Naive thymus-derived CD8-positive, alpha-beta T cell (primary cell): ENCODE measurements around the gene PAPPA2. TPM values are rescaled to one million over a fixed set of nuclear protein-coding genes. Genes with fewer than 3 reads are reported as not detected.

Experiments used
- ATAC-seq, 2 donors: fragments of 150-1000 bp; cut with Tn5 transposase in 1 of 2; sonication (Bioruptor Pico), chemical (Tn5 transposase) in 1 of 2; 1 replicate in 1 of 2; 2 replicates in 1 of 2; pipeline ENCODE4 v1.10.0; 2021; ENCODE audit warnings: mild to moderate bottlenecking in 2 of 2, moderate library complexity in 2 of 2
- POLR2A ChIA-PET: fragments of 350-600 bp; sonication (Branson Sonifier 250); formaldehyde crosslinking; loops from one replicate; lab custom pipeline; 2021; ENCODE audit warnings: antibody characterized with exemption; lab: Charles Lee
- DNase-seq, 10 donors: peaks; one replicate each; pipeline versions ENCODE4 v3.0.0 to v3.0.0-alpha.2; 2020 to 2022
- H3K27ac Mint-ChIP-seq, 10 donors: one replicate each; pipeline ENCODE4 v1.8.0; 2020 to 2022; ENCODE audit warnings: mild to moderate bottlenecking in 10 of 10, mixed read lengths in 10 of 10, moderate library complexity in 4 of 10, inconsistent platforms in 1 of 10
- H3K27me3 Mint-ChIP-seq, 5 donors: one replicate each; pipeline ENCODE4 v1.8.0; 2021 to 2022; ENCODE audit warnings: mixed read lengths in 5 of 5
- H3K36me3 Mint-ChIP-seq, 3 donors: one replicate each; pipeline ENCODE4 v1.8.0; 2020 to 2022; ENCODE audit warnings: mixed read lengths in 3 of 3, mild to moderate bottlenecking in 2 of 3, inconsistent platforms in 1 of 3
- H3K4me1 Mint-ChIP-seq, 4 donors: one replicate each; pipeline ENCODE4 v1.8.0; 2021 to 2022; ENCODE audit warnings: mixed read lengths in 4 of 4
- H3K4me3 Mint-ChIP-seq, 10 donors: one replicate each; pipeline ENCODE4 v1.8.0; 2020 to 2022; ENCODE audit warnings: mild to moderate bottlenecking in 10 of 10, mixed read lengths in 10 of 10, moderate library complexity in 6 of 10, inconsistent platforms in 1 of 10
- H3K9me3 Mint-ChIP-seq, 9 donors: one replicate each; pipeline ENCODE4 v1.8.0; 2020 to 2022; ENCODE audit warnings: mixed read lengths in 9 of 9, mild to moderate bottlenecking in 3 of 9, inconsistent platforms in 1 of 9, moderate library complexity in 1 of 9
- polyA plus RNA-seq, 3 donors: library from polyadenylated mRNA; unstranded; fragments of 300-500 nt; fragmentation: Illumina TruSeq; gene quantifications; one replicate each; pipeline ENCODE4 v1.2.3, GENCODE V29; 2021
- total RNA-seq, 8 experiments: library from RNA in 2 of 8; stranded (reverse) in 2 of 8; gene quantifications; one replicate each; pipeline ENCODE4 v1.2.3 and lab custom pipeline; 2021 to 2026

PAPPA2 gene
- total and polyA plus RNA-seq, 5 experiments from 2014 or later: 0.05 to 0.47 TPM; not detected in 3

DNA sequence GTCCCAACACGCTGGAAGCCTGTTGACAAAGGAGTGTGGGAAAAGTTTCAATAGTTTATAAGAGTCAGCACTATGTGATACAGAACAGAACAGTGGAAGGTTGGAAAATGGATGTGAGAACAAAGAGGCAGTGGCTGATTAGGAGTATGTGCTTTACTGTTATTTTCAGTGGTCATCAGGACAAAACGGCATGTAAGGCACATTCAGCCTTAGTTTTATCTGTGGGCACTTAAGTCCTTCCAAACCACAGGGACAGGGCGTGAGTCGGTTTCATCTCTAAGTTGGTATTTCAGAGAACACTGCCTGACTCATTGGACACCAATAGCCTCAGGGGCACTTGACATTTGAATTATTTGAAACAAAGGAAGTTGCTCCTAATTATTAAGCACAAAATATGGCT, 394.7 kb downstream of the PAPPA2 start:
- no peak overlapping the region for H3K27ac Mint-ChIP-seq
- no peak for DNase-seq
- H3K27me3 Mint-ChIP-seq: peaks cover 2 to 18% (median 8%) of the 10 kb centered on the region in 5 donors
- peaks cover 0 to 10% (median 2%) of the 10 kb centered on the region in 9 donors for H3K9me3 Mint-ChIP-seq
- POLR2A ChIA-PET: no interaction called here
- no peak overlapping the region for H3K4me3 Mint-ChIP-seq
- no peak for ATAC-seq
- peaks cover 0 to 3% (median 0%) of the 10 kb centered on the region in 4 donors for H3K4me1 Mint-ChIP-seq
- H3K36me3 Mint-ChIP-seq: no peaks in the 10 kb centered on the region

DNA sequence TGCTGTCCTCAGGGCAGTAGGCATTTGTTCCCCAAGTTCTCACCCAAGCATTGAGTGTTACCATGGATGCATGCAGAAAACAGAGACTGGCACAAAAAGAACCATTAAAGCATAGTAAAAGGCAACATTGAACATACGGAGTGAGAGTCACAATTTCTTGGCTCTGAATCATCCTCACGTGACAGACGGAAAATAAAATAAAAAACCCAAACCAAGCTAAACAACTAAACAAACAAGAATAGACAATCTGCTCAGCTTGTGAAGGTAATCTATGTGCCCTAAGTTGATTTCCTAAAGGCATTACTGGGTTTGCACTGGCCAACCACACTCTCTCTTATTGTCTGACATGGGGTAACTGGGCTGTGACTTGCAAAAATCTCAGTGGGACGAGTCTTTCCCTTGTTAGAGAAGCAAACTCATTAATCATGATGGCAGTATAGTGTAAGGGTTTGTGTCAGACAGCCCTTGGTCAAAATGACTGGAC, 395.5 kb downstream of the PAPPA2 start:
- H3K4me3 Mint-ChIP-seq: no peak overlapping the region
- POLR2A ChIA-PET: no interaction called here
- H3K9me3 Mint-ChIP-seq: peaks cover 0 to 10% (median 2%) of the 10 kb centered on the region in 9 donors
- H3K27me3 Mint-ChIP-seq: peaks cover 2 to 16% (median 8%) of the 10 kb centered on the region in 5 donors
- no peaks in the 10 kb centered on the region for H3K36me3 Mint-ChIP-seq
- H3K27ac Mint-ChIP-seq: no peak overlapping the region
- H3K4me1 Mint-ChIP-seq: peaks cover 0 to 3% (median 0%) of the 10 kb centered on the region in 4 donors
- ATAC-seq (no peak), DNase-seq (no peak)

DNA sequence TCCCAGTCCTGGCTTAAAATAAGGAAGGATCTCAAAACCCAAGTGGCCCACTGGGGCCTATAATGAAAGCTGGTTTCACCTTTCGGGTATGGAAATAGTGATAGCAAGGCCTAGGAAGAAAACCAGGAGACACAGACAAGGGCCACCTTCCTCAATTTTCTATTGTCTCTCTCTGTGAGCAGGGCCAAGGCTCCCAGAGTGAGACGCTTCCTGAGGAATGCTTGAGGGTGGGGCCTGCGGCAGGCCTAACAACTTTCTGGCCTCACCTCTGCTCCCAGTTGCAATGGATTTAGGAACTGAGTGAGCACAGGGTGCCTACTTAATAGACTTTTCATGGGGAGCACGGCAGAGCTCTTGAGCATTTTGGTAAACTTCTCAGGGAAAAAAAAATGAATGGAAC, 400.6 kb downstream of the PAPPA2 start:
- Mint-ChIP-seq H3K9me3 (peaks cover 0 to 20% (median 4%) of the 10 kb centered on the region in 9 donors), H3K27ac (no peak overlapping the region), H3K36me3 (no peaks in the 10 kb centered on the region), H3K27me3 (peaks cover 0 to 16% (median 2%) of the 10 kb centered on the region in 5 donors), H3K4me3 (no peak overlapping the region), H3K4me1 (no peaks in the 10 kb centered on the region)
- DNase-seq (no peak), ATAC-seq (no peak)
- POLR2A ChIA-PET: no interaction called here

DNA sequence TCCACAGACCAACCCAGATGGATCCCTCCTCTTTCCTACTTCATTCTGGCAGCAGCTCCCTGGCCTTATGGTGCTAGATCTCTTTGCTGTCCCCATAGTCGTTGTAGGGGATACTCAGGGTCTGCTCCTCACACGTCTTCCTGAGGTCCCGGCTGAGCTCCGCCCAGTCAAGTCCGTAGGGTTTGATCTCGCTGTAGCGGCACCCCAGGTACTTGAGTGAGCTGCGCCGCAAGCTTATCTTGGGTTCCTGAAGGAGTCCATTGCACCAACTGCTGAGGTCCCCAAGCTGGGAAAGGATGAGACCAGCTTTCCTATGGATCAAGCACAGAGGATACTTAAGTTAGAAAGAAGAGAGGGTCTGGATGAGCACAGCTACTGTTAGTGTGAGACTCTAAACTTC, 401.2 kb downstream of the PAPPA2 start:
- POLR2A ChIA-PET: no interaction called here

DNA sequence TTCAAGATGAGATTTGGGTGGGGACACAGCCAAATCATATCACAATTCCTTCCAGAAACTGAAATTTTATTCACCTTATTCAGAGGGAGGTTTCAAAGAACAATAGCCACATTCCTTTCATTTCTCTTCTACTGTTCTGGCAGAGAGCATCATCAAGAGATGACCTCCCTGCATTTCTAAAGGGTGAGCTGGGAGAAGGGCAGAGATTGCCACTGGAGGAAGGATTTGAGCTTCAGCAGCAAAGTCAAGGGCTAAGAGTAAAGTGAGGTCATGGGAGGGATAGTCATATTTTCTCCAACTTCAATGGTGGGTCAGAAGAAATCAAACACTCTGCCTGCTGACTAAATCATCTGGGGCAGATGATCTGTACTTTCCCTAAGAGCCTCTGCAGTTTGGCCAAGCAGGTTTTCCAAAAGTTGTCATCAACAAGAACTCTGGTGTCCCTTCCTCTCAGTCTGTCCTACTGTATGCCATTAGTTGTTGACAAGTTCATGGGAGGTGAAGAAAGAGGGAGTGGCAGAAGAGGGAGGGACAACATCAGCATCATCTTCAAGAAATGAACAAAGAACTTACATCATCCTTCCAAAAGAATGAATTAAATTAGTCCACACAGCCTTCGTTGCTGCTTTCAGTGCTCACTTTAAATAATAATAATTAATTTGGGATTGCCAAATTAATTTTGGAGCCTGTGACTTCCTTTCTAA, 403.2 kb downstream of the PAPPA2 start:
- POLR2A ChIA-PET: no interaction called here
- Mint-ChIP-seq H3K4me3 (no peak overlapping the region), H3K27ac (no peak overlapping the region), H3K9me3 (peaks cover 0 to 18% (median 4%) of the 10 kb centered on the region in 9 donors), H3K27me3 (peaks cover 0 to 21% (median under 1%) of the 10 kb centered on the region in 5 donors), H3K36me3 (no peaks in the 10 kb centered on the region), H3K4me1 (no peaks in the 10 kb centered on the region)
- no peak for DNase-seq
- no peak for ATAC-seq

More for the DNA sequence above, 401.2 kb downstream of the PAPPA2 start:
- ATAC-seq: no peak
- no peak overlapping the region for H3K27ac Mint-ChIP-seq
- peaks cover 0 to 20% (median 3%) of the 10 kb centered on the region in 9 donors for H3K9me3 Mint-ChIP-seq
- H3K4me1 Mint-ChIP-seq: no peaks in the 10 kb centered on the region
- DNase-seq: no peak
- H3K27me3 Mint-ChIP-seq: peaks cover 0 to 16% (median 2%) of the 10 kb centered on the region in 5 donors
- H3K4me3 Mint-ChIP-seq: no peak overlapping the region
- H3K36me3 Mint-ChIP-seq: no peaks in the 10 kb centered on the region

DNA sequence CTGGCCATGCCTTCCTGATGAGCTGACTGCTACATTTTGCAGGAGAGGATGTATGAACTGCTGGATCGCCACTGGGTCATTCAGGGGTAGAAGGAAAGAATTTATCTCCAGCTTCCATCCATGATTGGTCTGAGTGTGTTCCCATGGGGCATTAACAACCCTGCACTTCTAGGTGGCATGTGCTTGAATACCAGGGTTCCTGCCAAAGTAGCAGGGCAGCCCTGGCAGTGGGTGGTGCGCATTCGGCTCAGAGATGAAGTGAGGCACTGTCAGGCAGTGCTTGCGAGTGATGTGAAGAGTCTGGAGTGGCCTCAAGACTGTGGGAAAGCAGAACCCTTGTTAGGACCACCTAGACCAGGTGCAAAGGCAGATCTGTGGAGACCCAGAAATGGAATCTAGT, 406.6 kb downstream of the PAPPA2 start:
- Mint-ChIP-seq H3K9me3 (peaks cover 0 to 10% (median 3%) of the 10 kb centered on the region in 9 donors), H3K36me3 (no peaks in the 10 kb centered on the region), H3K4me1 (no peaks in the 10 kb centered on the region), H3K27me3 (peaks cover 0 to 11% (median 0%) of the 10 kb centered on the region in 5 donors), H3K27ac (no peak overlapping the region), H3K4me3 (no peak overlapping the region)
- POLR2A ChIA-PET: no interaction called here
- ATAC-seq (no peak), DNase-seq (no peak)

DNA sequence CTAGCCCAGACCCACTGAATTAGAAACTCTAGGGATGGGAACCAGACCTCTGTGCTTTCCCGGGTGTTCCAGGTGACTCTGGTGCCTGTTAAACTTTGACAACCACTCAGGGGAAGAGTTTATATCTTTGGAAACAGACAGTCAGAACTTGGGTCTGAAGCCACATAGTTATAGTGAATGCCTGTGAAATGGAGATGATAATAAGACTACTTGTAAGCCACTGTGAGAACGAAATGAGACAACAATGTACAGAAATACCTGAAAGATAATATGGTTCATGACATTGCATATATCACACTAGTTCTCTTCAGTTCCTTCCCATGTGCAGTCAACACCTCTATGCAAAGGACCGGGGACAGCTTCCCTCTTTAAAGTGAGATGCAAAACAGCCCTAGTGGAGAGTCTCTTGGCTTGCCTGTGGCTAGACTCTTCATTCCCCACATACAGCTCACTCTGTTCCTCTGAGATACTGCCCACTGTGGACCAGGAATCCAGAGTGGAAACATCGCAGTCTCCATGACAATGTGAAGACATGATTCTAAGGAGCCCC, 414.1 kb downstream of the PAPPA2 start:
- H3K27ac Mint-ChIP-seq: no peak overlapping the region
- DNase-seq: no peak
- no peak for ATAC-seq
- POLR2A ChIA-PET: no interaction called here
- H3K27me3 Mint-ChIP-seq: peaks cover 0 to 6% (median 0%) of the 10 kb centered on the region in 5 donors
- no peak overlapping the region for H3K4me3 Mint-ChIP-seq
- H3K4me1 Mint-ChIP-seq: no peaks in the 10 kb centered on the region
- H3K36me3 Mint-ChIP-seq: no peaks in the 10 kb centered on the region
- H3K9me3 Mint-ChIP-seq: peaks cover 0 to 4% (median 0%) of the 10 kb centered on the region in 9 donors

DNA sequence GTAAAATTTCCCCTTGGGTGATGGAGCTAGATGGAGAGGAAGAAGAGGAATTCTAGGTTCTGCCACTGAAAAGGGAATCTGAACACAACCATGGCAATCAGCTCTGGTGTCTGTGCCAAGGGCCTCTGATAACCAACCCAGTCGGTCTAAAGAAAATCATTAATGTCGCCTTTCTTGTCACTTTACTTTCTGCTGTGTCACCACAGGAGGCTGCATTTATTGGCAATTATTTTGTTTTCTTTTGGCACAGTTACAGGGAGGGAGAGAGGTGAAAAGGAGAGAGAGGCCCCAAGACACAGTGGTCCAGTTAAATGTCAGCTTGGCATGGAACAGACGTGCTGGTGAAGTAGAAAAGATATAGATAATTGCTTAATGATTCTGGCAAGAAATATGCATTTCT, 414.6 kb downstream of the PAPPA2 start:
- Mint-ChIP-seq H3K27me3 (peaks cover 0 to 6% (median 0%) of the 10 kb centered on the region in 5 donors), H3K4me3 (no peak overlapping the region), H3K4me1 (no peaks in the 10 kb centered on the region), H3K9me3 (peaks cover 0 to 3% (median 0%) of the 10 kb centered on the region in 9 donors), H3K36me3 (no peaks in the 10 kb centered on the region), H3K27ac (no peak overlapping the region)
- POLR2A ChIA-PET: no interaction called here
- no peak for ATAC-seq
- DNase-seq: no peak

DNA sequence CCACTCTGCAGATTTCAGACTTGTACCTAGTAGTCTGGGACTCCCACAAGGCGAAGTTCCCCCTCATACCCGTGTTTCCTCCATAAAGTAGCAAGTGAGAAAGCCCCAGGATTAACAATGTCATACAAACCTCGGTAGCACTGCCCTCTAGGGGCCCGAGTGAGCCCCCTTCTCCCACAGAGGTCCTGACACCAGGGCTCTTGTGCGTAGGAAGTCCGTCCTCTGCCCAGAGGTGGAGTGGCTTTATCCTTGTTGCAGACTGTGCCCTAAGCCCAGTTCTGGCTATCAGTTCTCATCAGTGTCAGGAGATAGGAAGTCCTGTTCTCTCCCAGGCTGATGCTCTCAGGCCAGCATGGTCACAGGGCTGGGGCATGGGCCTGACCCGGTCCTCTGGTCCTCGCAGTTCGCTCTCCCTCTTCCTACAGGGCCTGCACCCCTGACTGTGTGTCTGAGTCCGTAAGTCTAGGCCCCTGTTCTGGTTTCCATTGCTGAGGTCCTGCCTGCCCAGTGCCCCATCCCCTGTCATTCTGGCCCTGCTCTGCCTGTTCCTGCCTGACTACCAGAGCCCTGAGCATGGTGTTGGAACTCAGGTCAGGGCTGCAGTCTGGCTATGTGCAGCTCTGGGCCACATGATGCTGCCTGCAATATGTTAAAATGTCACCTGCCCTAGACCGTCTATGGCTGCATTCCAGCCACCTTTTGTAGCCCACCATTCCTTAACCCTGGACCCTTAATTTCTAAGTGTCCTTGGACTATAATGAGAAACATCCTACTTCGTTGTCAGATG, 416.0 kb downstream of the PAPPA2 start:
- Mint-ChIP-seq H3K27ac (no peak overlapping the region), H3K4me3 (no peak overlapping the region), H3K4me1 (no peaks in the 10 kb centered on the region), H3K9me3 (peaks cover 0 to 2% (median 0%) of the 10 kb centered on the region in 9 donors), H3K27me3 (peaks cover 0 to 5% (median 0%) of the 10 kb centered on the region in 5 donors), H3K36me3 (no peaks in the 10 kb centered on the region)
- POLR2A ChIA-PET: no interaction called here
- ATAC-seq (no peak), DNase-seq (no peak)

DNA sequence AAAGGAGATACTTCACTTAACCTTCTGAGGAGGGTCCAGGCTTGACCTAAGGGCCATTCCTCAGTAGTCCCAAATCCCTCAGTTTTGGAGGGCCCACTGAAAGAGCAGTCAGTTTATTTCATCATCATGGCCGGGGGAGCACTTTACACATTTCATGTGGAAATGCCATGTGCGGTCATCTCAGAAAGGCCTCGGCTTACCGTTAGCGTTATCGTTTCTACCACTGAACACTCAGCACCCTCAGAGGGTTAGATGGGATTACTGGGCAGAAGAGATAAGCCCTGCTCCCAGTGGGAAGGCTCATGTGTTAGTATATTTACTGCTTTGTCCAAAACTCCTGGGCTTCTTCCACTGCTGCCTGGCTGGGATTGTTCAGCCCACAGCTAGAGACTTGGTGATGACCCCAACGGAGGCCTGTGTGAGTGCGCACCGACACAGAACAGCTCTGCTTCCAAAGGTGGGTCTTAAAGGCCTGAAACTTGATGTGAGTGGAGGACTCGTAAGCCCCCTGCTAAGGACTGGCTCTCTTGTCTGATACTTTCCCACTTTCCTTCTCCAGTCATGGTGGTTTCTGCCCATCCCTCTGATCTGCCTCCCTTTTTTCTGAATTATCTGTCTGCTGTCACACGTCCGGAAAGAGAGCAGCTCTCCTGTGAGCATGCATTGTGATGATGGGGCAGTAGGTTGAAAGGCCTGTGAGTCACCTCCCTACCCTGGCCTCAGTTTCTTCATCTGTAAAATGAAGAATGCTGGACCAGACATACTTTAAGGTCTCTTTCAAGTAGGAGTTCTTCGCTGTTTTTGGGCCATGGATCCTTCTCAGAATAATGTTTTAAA, 417.0 kb downstream of the PAPPA2 start:
- H3K27me3 Mint-ChIP-seq: peaks cover 0 to 5% (median 0%) of the 10 kb centered on the region in 5 donors
- H3K4me3 Mint-ChIP-seq: no peak overlapping the region
- no peaks in the 10 kb centered on the region for H3K4me1 Mint-ChIP-seq
- H3K27ac Mint-ChIP-seq: no peak overlapping the region
- no peaks in the 10 kb centered on the region for H3K36me3 Mint-ChIP-seq
- DNase-seq (no peak), ATAC-seq (no peak)
- peaks cover 0 to 2% (median 0%) of the 10 kb centered on the region in 9 donors for H3K9me3 Mint-ChIP-seq
- POLR2A ChIA-PET: no interaction called here

DNA sequence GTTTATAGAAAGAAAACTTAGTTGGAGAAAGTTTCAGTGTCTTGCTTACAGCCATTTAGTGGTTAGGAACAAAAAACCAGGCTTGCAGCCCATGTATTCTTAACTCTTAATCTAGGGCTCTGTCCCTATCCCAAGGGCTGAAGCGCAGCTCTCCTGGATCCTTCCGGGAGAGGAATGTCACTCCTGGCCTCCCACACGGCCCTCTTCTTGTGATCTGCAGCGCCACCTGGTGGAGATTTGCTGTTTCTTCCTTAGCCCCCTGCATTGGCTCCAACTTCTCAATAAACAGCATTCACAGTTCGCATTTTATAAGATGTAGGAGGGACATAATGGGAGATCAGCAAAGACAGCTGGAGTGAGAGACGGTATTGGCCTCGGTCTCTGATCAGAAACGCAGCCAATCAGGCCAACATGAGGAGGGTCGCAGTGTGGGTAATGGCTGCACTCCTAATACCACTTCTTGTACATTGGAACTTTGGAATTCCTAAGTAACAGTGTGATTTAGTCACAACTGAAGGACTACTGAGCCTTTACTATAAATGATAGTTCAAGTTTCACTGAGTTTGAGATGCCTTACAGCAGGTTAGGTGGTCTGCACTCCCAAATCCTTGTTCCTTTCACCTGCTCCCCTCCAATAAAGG, 418.1 kb downstream of the PAPPA2 start:
- Mint-ChIP-seq H3K27ac (no peak overlapping the region), H3K4me3 (no peak overlapping the region), H3K36me3 (no peaks in the 10 kb centered on the region), H3K4me1 (no peaks in the 10 kb centered on the region), H3K27me3 (peaks cover 0 to 11% (median 3%) of the 10 kb centered on the region in 5 donors), H3K9me3 (peaks cover 0 to 2% (median 0%) of the 10 kb centered on the region in 9 donors)
- POLR2A ChIA-PET: no interaction called here
- ATAC-seq (no peak), DNase-seq (peak in 3 of 10 donors; percentile 2 to 18 (median 11))

DNA sequence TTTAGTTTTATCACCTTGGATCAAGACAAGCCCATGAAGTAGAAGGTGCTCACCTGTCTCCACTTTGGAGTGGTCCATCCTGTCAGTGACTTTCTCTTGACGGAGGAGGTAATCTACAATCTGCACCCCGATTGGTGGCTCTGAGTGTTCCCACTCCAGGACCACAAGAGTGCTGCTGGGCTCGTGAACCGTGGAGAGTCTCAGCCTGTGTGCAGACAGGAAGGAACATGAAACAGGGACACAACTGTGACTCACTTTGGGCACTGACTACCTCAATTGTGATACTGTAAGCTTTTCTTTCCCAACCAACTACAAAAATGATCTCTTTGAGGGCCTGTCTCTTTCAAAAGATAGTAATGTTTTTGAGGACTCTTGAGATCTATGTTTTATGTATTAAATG, 421.3 kb downstream of the PAPPA2 start:
- POLR2A ChIA-PET: no interaction called here
- ATAC-seq (no peak), DNase-seq (no peak)
- peaks cover 0 to 2% (median 0%) of the 10 kb centered on the region in 3 donors for H3K36me3 Mint-ChIP-seq
- H3K27me3 Mint-ChIP-seq: peaks cover 2 to 23% (median 9%) of the 10 kb centered on the region in 5 donors
- no peak overlapping the region for H3K4me3 Mint-ChIP-seq
- no peak overlapping the region for H3K27ac Mint-ChIP-seq
- H3K4me1 Mint-ChIP-seq: no peaks in the 10 kb centered on the region
- peaks cover 0 to 11% (median 0%) of the 10 kb centered on the region in 9 donors for H3K9me3 Mint-ChIP-seq
